B cell (primary cell): Measurements from ENCODE around the gene FES. TPM values are rescaled to one million over a fixed set of nuclear protein-coding genes. Genes with fewer than 3 reads are reported as not detected.
"Not testable (repeated sequence)": the region's sequence is repeated elsewhere in the genome, so short reads cannot be mapped to it uniquely, and the experiment has no call there.

Experiments
- ATAC-seq: fragments of 200-7000 bp; cut with Tn5 transposase; one replicate; pipeline ENCODE4 v1.10.0; 2021; ENCODE audit warnings: low read depth, mild to moderate bottlenecking, moderate number of reproducible peaks, moderate library complexity
- CTCF ChIA-PET: fragments of 350-600 bp; sonication (Branson Sonifier 250); formaldehyde crosslinking; loops from one replicate; lab custom pipeline; 2021; ENCODE audit warnings: antibody characterized with exemption, inconsistent platforms; lab: Charles Lee
- POLR2A ChIA-PET: fragments of 350-600 bp; sonication (Branson Sonifier 250); formaldehyde crosslinking; loops from one replicate; lab custom pipeline; 2021; ENCODE audit warnings: antibody characterized with exemption; lab: Charles Lee
- DNase-seq: peaks from one replicate; pipeline ENCODE4 v3.0.0; 2013
- H2AFZ ChIP-seq: 2 replicates; pipeline ENCODE4 v1.6.1; 2012; ENCODE audit warnings: mild to moderate bottlenecking, low read depth, low read length; ENCODE audit not compliant: insufficient read depth, poor library complexity, severe bottlenecking
- H3K27ac ChIP-seq, 2 donors: 1 replicate in 1 of 2; 2 replicates in 1 of 2; pipeline ENCODE4 v1.5.1; 2012 to 2013; ENCODE audit warnings: low read length in 2 of 2, mild to moderate bottlenecking in 2 of 2, moderate library complexity in 1 of 2
- H3K27me3 ChIP-seq, 4 experiments: fragments of 200-600 bp in 1 of 4; sonication (generic) in 1 of 4; replicated peaks in 1 of 4; 1 replicate in 2 of 4; 2 replicates in 2 of 4; pipeline versions ENCODE4 v1.6.1 to v1.7.0; 2013 to 2016; ENCODE audit warnings: low read length in 3 of 4, mild to moderate bottlenecking in 2 of 4, mixed read lengths in 1 of 4, moderate library complexity in 1 of 4; ENCODE audit not compliant: insufficient read depth in 4 of 4, control insufficient read depth in 3 of 4; ENCODE audit errors: control extremely low read depth in 1 of 4
- H3K36me3 ChIP-seq, 2 experiments: replicated peaks in 1 of 2; 1 replicate in 1 of 2; 2 replicates in 1 of 2; pipeline versions ENCODE4 v1.6.1 to v1.7.1; 2013; ENCODE audit warnings: low read length in 1 of 2; ENCODE audit not compliant: insufficient read depth in 2 of 2, control insufficient read depth in 1 of 2; ENCODE audit errors: control extremely low read depth in 1 of 2, extremely low read depth in 1 of 2
- H3K4me1 ChIP-seq, 2 donors: fragments of 200-600 bp in 1 of 2; sonication (generic) in 1 of 2; 1 replicate in 1 of 2; 2 replicates in 1 of 2; pipeline versions ENCODE4 v1.5.1 to v1.6.1; 2013 to 2017; ENCODE audit warnings: low read length in 2 of 2; ENCODE audit not compliant: control insufficient read depth in 2 of 2, insufficient read depth in 2 of 2
- H3K4me2 ChIP-seq: replicated peaks from 2 replicates; pipeline ENCODE3; 2012; ENCODE audit warnings: mild to moderate bottlenecking, low read depth, low read length; ENCODE audit not compliant: poor library complexity, severe bottlenecking
- H3K4me3 ChIP-seq, 5 experiments: fragments of 200-600 bp in 1 of 5; sonication (generic) in 1 of 5; 1 replicate in 3 of 5; 2 replicates in 2 of 5; pipeline versions ENCODE4 v1.5.1 to v1.7.0; 2011 to 2016; ENCODE audit warnings: low read length in 4 of 5, mild to moderate bottlenecking in 4 of 5, low read depth in 2 of 5, control low read depth in 1 of 5, moderate library complexity in 1 of 5; ENCODE audit not compliant: insufficient read depth in 1 of 5; ENCODE audit errors: control extremely low read depth in 1 of 5, extremely low read depth in 1 of 5
- H3K79me2 ChIP-seq: fragments of 200-600 bp; sonication (generic); one replicate; pipeline ENCODE4 v1.6.0; 2016; ENCODE audit warnings: low read length; ENCODE audit not compliant: control insufficient read depth, insufficient read depth
- H3K9ac ChIP-seq: fragments of 200-600 bp; sonication (generic); 2 replicates; pipeline ENCODE4 v1.6.1; 2017; ENCODE audit warnings: mild to moderate bottlenecking, low read length, moderate library complexity
- H3K9me3 ChIP-seq, 3 donors: one replicate each; pipeline versions ENCODE4 v1.6.1 to v1.7.1; 2013; ENCODE audit warnings: low read length in 2 of 3; ENCODE audit not compliant: control insufficient read depth in 2 of 3, insufficient read depth in 1 of 3; ENCODE audit errors: control extremely low read depth in 1 of 3
- H4K20me1 ChIP-seq: 2 replicates; pipeline ENCODE4 v1.6.0; 2012; ENCODE audit warnings: mild to moderate bottlenecking, low read length; ENCODE audit not compliant: insufficient read depth, control insufficient read depth, poor library complexity, severe bottlenecking
- H3K27ac Mint-ChIP-seq: one replicate; pipeline ENCODE4 v1.8.0; 2021; ENCODE audit warnings: mixed read lengths
- H3K27me3 Mint-ChIP-seq: one replicate; pipeline ENCODE4 v1.8.0; 2021; ENCODE audit warnings: mixed read lengths
- H3K4me1 Mint-ChIP-seq: one replicate; pipeline ENCODE4 v1.8.0; 2021; ENCODE audit warnings: mixed read lengths
- H3K4me3 Mint-ChIP-seq: one replicate; pipeline ENCODE4 v1.8.0; 2021; ENCODE audit warnings: mixed read lengths
- H3K9me3 Mint-ChIP-seq: one replicate; pipeline ENCODE4 v1.8.0; 2022; ENCODE audit warnings: mixed read lengths; ENCODE audit not compliant: insufficient read depth
- EZH2 ChIP-seq: IDR thresholded peaks from 2 replicates; pipeline ENCODE4 v1.6.1; 2012; ENCODE audit warnings: borderline replicate concordance, low read depth, mild to moderate bottlenecking, moderate library complexity, low read length; ENCODE audit not compliant: insufficient read depth, poor library complexity, severe bottlenecking
- WGBS: methylation state at CpG from one replicate; pipeline ENCODE4 v1.1.5; 2013; ENCODE audit warnings: missing lambda C conversion rate; ENCODE audit not compliant: insufficient coverage; 5-methylcytosine and 5-hydroxymethylcytosine counted together
- intact Hi-C: fragments of 100-400 bp; cut with micrococcal nuclease; formaldehyde crosslinking; loops from one replicate; pipeline ENCODE4 v1.10.0; 2022
- polyA plus RNA-seq: library from polyadenylated mRNA; depleted of rRNA; stranded (reverse); fragments of >200 nt; gene quantifications from 2 replicates; pipeline ENCODE4 v1.2.3, GENCODE V29; 2012
- total RNA-seq, 2 donors: library from RNA; stranded (reverse); fragments of 120-200 nt in 1 of 2; gene quantifications; 1 replicate in 1 of 2; 2 replicates in 1 of 2; pipeline versions ENCODE4 v1.2.3 to v1.2.4, GENCODE V29; 2013 to 2022
- TF ChIP-seq, protein P1 (sequence below): fragments of 200-600 bp; IDR thresholded peaks from one replicate; pipeline ENCODE4 v1.8.0; 2022; ENCODE audit warnings: antibody characterized with exemption, mild to moderate bottlenecking

The FES gene
- total and polyA plus RNA-seq, 2 donors (not counting 1 experiment from before 2014, with no cell fraction given) = 23.9 to 31.4 TPM

DNA sequence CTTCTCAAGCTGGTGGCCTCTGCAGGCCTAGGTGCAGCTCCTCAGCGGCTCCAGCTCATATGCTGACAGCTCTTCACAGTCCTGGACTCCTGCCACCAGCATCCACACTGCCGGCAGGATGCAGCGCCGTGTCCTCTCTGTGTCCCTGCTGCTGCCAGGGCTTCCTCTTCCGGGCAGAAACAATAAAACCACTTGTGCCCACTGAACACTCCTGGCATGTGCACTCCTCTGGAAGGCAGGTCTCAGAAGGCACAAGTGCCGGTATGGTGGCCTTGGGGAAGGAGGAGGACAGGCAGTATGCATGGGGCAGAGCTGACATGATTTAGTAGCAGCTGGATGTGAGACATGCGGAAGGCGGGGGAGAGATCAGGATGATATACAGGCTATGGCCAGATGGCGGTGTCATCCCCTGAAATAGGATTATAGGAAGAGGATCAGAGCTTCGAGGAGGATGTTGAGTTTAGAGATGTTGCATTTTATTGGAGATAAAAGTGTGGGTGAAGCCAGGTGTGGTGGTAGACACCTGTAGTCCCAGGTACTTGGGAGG is 11.3 kb downstream of the FES start:
- Mint-ChIP-seq H3K4me1 (peaks cover 22% of the 10 kb centered on the region), H3K4me3 (no peak overlapping the region), H3K9me3 (no peaks in the 10 kb centered on the region), H3K27ac (peak overlapping the region; percentile 54), H3K27me3 (no peaks in the 10 kb centered on the region)
- Histone ChIP-seq H3K9me3 (peaks cover 0 to 6% (median 0%) of the 10 kb centered on the region in 3 donors), H4K20me1 (no peaks in the 10 kb centered on the region), H3K79me2 (peaks cover 3% of the 10 kb centered on the region), H2AFZ (no peak overlapping the region), H3K36me3 (peaks cover 0 to 38% of the 10 kb centered on the region in 2 experiments), H3K4me1 (peaks cover 16 to 20% of the 10 kb centered on the region in 2 donors), H3K27ac (no peak overlapping the region), H3K27me3 (no peaks in the 10 kb centered on the region), H3K9ac (no peak overlapping the region), H3K4me3 (no peak overlapping the region), H3K4me2 (no peak overlapping the region)
- 94% methylated on average over 10 of the region's 10 CpGs for WGBS
- POLR2A ChIA-PET = interaction anchor here (1.8 kb wide), 1 partner anchor 37 kb away, joined by 8 read pairs; the partner anchor contains the start of gene HDDC3
- CTCF ChIA-PET = interaction anchor here (1.0 to 14.4 kb wide), 5 partner anchors 9 to 248 kb away, joined by 3 to 260 read pairs (median 11); partner anchors contain the start of genes HDDC3 and UNC45A
- DNase-seq (no peak), ATAC-seq (no peak)
- TF ChIP-seq, protein P1, sequence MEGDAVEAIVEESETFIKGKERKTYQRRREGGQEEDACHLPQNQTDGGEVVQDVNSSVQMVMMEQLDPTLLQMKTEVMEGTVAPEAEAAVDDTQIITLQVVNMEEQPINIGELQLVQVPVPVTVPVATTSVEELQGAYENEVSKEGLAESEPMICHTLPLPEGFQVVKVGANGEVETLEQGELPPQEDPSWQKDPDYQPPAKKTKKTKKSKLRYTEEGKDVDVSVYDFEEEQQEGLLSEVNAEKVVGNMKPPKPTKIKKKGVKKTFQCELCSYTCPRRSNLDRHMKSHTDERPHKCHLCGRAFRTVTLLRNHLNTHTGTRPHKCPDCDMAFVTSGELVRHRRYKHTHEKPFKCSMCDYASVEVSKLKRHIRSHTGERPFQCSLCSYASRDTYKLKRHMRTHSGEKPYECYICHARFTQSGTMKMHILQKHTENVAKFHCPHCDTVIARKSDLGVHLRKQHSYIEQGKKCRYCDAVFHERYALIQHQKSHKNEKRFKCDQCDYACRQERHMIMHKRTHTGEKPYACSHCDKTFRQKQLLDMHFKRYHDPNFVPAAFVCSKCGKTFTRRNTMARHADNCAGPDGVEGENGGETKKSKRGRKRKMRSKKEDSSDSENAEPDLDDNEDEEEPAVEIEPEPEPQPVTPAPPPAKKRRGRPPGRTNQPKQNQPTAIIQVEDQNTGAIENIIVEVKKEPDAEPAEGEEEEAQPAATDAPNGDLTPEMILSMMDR = no peak
- TF ChIP-seq EZH2 = no peak
- intact Hi-C loops = no loop called here

DNA sequence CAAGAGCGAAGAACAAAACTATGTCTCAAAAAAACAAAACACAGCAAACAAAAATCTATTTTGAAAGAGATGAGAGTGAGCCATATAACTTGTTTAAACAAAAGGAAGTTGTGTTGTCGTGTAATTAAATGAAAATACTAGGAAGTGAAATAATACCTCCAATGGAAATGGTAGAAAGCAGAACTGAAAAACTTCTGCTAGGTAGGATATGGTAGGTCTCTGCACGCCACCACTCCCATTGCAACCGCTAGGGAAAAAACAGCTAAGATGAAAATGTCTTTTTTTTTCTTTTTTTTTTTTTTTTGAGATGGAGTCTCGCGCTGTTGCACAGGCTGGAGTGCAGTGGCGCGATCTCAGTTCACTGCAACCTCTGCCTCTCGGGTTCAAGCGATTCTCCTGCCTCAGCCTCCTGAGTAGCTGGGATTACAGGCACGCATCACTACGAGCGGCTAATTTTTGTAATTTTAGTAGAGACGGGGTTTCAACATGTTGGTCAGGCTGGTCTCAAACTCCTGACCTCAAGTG is 12.9 kb downstream of the FES start:
- Mint-ChIP-seq H3K4me1 (peaks cover 33% of the 10 kb centered on the region), H3K4me3 (peak overlapping the region; percentile 59), H3K27ac (peak overlapping the region; percentile 89)
- H3K27me3 Mint-ChIP-seq, H3K9ac ChIP-seq, H3K27me3 ChIP-seq, H3K9me3 Mint-ChIP-seq, H4K20me1 ChIP-seq, H3K79me2 ChIP-seq, H2AFZ ChIP-seq, H3K9me3 ChIP-seq, intact Hi-C loops: not testable (repeated sequence)
- Histone ChIP-seq H3K4me1 (peaks cover 23 to 29% of the 10 kb centered on the region in 2 donors), H3K4me3 (peak overlapping the region in 1 of 5 experiments; percentile 33), H3K27ac (peak overlapping the region; percentile 40 to 41), H3K36me3 (peaks cover 0 to 26% of the 10 kb centered on the region in 2 experiments), H3K4me2 (peak overlapping the region; percentile 54)
- ChIA-PET POLR2A (interaction anchor here (0.6 to 1.8 kb wide), 4 partner anchors 33 to 347 kb away, joined by 4 to 8 read pairs (median 6); partner anchors contain the start of gene HDDC3), CTCF (interaction anchor here (1.2 to 14.4 kb wide), 4 partner anchors 11 to 249 kb away, joined by 3 to 260 read pairs (median 27); partner anchors contain the start of genes HDDC3 and UNC45A)
- DNase-seq = peak; percentile 76
- ATAC-seq = peak; percentile 87
- 70% methylated on average over 8 of the region's 14 CpGs for WGBS
- TF ChIP-seq, protein P1 = peak; percentile 22
